ENCODE data around the gene EHMT1.

EHMT1 gene

GRCh38 chr9:137674307-137674975, 55.6 kb downstream of the EHMT1 start:
- no peak for DNase-seq

- DNase-seq = no peak
Measured at GRCh38 chr9:137674976-137675320, 56.1 kb downstream of the EHMT1 start.

- no peak for DNase-seq
Measured at GRCh38 chr9:137676998-137677397, 58.2 kb downstream of the EHMT1 start.

GRCh38 chr9:137678202-137678601, 59.4 kb downstream of the EHMT1 start:
- DNase-seq = no peak

GRCh38 chr9:137679249-137679648, 60.4 kb downstream of the EHMT1 start:
- DNase-seq = no peak

GRCh38 chr9:137679695-137680305, 61.0 kb downstream of the EHMT1 start:
- no peak for DNase-seq

GRCh38 chr9:137680444-137681358, 61.9 kb downstream of the EHMT1 start:
- no peak for DNase-seq

GRCh38 chr9:137682428-137683105, 63.8 kb downstream of the EHMT1 start:
- DNase-seq = no peak

GRCh38 chr9:137683262-137683864, 64.6 kb downstream of the EHMT1 start:
- DNase-seq = no peak

- no peak for DNase-seq
Measured at GRCh38 chr9:137685035-137685740, 66.4 kb downstream of the EHMT1 start.

GRCh38 chr9:137685741-137686420, 67.1 kb downstream of the EHMT1 start:
- peak; percentile 60 for DNase-seq

- DNase-seq = no peak
Measured at GRCh38 chr9:137688261-137688660, 69.5 kb downstream of the EHMT1 start.

- no peak for DNase-seq
Measured at GRCh38 chr9:137688725-137689124, 69.9 kb downstream of the EHMT1 start.

- peak; percentile 53 for DNase-seq
Measured at GRCh38 chr9:137689745-137690529, 71.1 kb downstream of the EHMT1 start.

- no peak for DNase-seq
Measured at GRCh38 chr9:137690930-137691645, 72.3 kb downstream of the EHMT1 start.

GRCh38 chr9:137691646-137692351, 73.0 kb downstream of the EHMT1 start:
- DNase-seq = no peak

GRCh38 chr9:137694236-137694959, 75.6 kb downstream of the EHMT1 start:
- no peak for DNase-seq
